ENCODE measurements around the gene HHATL. TPM values are rescaled to one million over a fixed set of nuclear protein-coding genes. Genes with fewer than 3 reads are reported as not detected.

HHATL gene
- polyA plus RNA-seq, 1 experiment: not detected

DNA sequence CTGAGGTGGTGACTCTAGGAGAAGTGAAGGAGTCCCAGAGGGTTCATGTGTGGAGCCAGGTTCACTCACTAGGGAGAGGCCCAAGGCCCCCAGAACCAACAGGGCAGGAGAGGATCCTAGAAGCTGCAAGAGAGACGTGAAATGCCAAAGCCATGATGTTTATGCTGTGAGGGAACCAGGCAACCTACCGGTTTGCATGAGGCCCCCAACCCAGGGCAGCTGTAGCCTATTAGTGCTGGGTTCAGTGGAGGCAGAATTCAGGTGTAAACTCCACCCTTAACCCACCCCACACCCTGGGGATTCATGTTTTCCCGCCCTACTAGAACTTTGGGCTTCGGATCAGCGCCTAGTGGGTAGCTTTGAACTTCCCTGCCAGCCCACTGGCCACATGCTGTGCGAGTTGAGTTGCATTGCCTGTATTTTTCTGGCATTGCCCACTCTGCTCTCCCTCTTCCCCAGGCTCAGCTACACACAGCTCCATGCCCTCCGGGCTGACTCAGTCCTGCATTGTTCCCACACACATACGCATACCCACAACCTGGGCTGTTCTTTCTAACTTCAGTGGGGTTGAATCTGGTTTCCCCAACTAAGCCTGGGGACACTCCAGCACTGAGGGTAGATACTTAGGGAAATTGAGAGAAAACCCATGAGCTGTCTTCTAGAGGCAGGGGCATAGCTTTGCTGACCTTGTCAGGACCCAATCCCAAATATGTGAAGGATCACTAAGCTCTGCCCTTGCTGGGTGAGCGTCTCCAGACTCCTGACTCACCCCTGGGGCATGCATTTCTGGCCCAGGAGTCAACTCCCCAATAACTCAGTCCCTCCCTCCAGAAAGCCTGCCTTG, 51.1 kb downstream of the HHATL start:
- Histone ChIP-seq H3K4me3 (ENCODE audit: low read depth, low read length) (no peak overlapping the region), H3K36me3 (ENCODE audit: control insufficient read depth, insufficient read depth, low read length) (peaks cover 9% of the 10 kb centered on the region), H3K27me3 (ENCODE audit: control insufficient read depth, insufficient read depth, low read length) (no peaks in the 10 kb centered on the region)
- CTCF ChIA-PET: interaction anchor here (0.8 to 2.1 kb wide), 10 partner anchors 9 to 192 kb away, joined by 3 to 7 read pairs (median 3); partner anchors contain the start of gene NKTR
- POLR2A ChIA-PET: no interaction called here
- DNase-seq (ENCODE audit: low read depth): peak; percentile 26
- TF ChIP-seq, protein P1, sequence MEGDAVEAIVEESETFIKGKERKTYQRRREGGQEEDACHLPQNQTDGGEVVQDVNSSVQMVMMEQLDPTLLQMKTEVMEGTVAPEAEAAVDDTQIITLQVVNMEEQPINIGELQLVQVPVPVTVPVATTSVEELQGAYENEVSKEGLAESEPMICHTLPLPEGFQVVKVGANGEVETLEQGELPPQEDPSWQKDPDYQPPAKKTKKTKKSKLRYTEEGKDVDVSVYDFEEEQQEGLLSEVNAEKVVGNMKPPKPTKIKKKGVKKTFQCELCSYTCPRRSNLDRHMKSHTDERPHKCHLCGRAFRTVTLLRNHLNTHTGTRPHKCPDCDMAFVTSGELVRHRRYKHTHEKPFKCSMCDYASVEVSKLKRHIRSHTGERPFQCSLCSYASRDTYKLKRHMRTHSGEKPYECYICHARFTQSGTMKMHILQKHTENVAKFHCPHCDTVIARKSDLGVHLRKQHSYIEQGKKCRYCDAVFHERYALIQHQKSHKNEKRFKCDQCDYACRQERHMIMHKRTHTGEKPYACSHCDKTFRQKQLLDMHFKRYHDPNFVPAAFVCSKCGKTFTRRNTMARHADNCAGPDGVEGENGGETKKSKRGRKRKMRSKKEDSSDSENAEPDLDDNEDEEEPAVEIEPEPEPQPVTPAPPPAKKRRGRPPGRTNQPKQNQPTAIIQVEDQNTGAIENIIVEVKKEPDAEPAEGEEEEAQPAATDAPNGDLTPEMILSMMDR (IDR thresholded peaks at IDR 0.05; ENCODE audit: insufficient read depth, low read depth, low read length): no peak

DNA sequence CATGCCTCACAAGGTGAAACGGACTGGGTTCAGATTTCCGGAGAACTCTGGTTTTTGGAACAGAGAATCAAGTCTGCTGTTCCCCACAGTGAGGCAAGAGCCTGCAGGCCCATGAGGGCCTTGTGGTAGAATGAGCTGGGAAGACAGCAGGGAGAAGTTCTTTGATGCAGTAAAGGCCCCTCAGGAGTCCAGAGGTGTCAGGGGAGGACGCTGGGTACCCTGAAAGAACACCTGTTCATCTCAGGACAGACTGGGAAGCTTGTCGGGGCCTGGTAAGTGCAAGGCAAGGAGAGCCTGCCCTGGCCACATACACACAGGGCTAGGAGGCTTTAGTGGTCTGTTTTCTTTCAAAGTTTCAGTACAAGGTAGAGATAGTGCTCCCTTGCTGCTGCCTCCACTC, 52.8 kb downstream of the HHATL start:
- CTCF ChIA-PET: interaction anchor here (0.6 to 1.0 kb wide), 2 partner anchors 41 to 94 kb away, joined by 3 to 4 read pairs; no protein-coding TSS in a partner anchor
- POLR2A ChIA-PET: no interaction called here
- H3K36me3 ChIP-seq (ENCODE audit: control insufficient read depth, insufficient read depth, low read length): peaks cover 11% of the 10 kb centered on the region
- no peaks in the 10 kb centered on the region for H3K27me3 ChIP-seq (ENCODE audit: control insufficient read depth, insufficient read depth, low read length)
- H3K4me3 ChIP-seq (ENCODE audit: low read depth, low read length): no peak overlapping the region
- TF ChIP-seq, protein P1 (IDR thresholded peaks at IDR 0.05; ENCODE audit: insufficient read depth, low read depth, low read length): no peak
- DNase-seq (ENCODE audit: low read depth): no peak

DNA sequence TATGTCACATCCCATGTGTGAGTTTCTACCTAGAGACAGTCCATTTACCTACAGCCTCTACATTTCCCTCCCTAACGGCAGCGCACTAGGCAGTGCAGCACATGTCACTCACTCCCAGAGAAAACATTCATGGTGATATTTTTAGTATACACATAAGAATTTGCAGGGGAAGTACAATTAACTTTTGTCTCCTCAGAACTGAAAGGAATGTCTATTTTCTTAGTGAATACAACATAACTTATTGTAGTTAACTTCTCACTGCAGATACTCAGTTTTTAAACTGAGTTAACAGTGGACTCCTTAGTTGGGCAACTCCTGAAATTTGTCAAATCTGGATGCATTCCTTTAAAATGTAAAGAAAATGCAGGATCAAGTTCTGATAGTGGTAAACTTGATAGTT, 53.6 kb downstream of the HHATL start:
- no peak for DNase-seq (ENCODE audit: low read depth)
- TF ChIP-seq, protein P1 (IDR thresholded peaks at IDR 0.05; ENCODE audit: insufficient read depth, low read depth, low read length): no peak

DNA sequence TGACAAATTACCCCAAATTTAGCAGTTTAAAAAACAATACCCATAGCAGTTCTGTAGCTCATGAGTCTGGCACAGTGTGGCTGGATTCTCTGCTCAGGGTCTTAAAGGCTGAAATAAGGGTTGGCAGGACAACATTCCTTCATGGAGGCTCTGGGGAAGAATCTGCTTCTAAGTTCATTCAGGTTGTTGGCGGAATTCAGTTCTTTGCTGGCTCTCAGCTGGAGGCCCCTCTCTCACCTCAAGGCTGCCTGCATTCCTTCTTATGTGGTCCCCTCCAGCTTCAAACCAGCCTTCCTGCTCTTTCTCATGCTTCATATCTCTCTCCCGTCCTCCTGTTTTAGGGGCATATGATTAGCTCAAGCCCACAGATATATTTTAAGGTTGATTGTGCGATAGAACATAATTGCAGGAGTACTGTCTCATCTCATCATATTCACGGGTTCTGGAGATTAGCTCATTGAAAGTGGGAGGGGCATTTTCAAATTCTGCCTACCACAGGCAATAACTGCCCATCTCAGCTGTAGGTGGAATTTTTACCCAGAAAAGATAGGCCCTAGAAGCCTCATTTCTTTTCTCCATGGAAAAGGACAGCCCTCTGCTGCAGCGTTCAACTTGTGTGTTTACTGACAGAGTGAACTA, 54.7 kb downstream of the HHATL start:
- no peaks in the 10 kb centered on the region for H3K27me3 ChIP-seq (ENCODE audit: control insufficient read depth, insufficient read depth, low read length)
- TF ChIP-seq, protein P1 (IDR thresholded peaks at IDR 0.05; ENCODE audit: insufficient read depth, low read depth, low read length): no peak
- POLR2A ChIA-PET: no interaction called here
- CTCF ChIA-PET: interaction anchor here (0.8 to 1.9 kb wide), 5 partner anchors 8 to 109 kb away, joined by 3 to 8 read pairs (median 3); no protein-coding TSS in a partner anchor
- H3K4me3 ChIP-seq (ENCODE audit: low read depth, low read length): no peak overlapping the region
- peaks cover 16% of the 10 kb centered on the region for H3K36me3 ChIP-seq (ENCODE audit: control insufficient read depth, insufficient read depth, low read length)
- no peak for DNase-seq (ENCODE audit: low read depth)

More for the DNA sequence above, 53.6 kb downstream of the HHATL start:
- no peaks in the 10 kb centered on the region for H3K27me3 ChIP-seq (ENCODE audit: control insufficient read depth, insufficient read depth, low read length)
- ChIA-PET CTCF (interaction anchor here (0.6 to 1.9 kb wide), 5 partner anchors 9 to 96 kb away, joined by 3 to 8 read pairs (median 3); no protein-coding TSS in a partner anchor), POLR2A (no interaction called here)
- peaks cover 15% of the 10 kb centered on the region for H3K36me3 ChIP-seq (ENCODE audit: control insufficient read depth, insufficient read depth, low read length)
- no peak overlapping the region for H3K4me3 ChIP-seq (ENCODE audit: low read depth, low read length)

Other genes with a start within 250 kb of the HHATL start
- gene VIPR1, start 200.2 kb downstream of the HHATL start, polyA plus RNA-seq (2011; rRNA removed): not detected in 2 replicates
- gene SEC22C, start 120.8 kb downstream of the HHATL start, polyA plus RNA-seq (2011; rRNA removed): 45.9 and 47.8 TPM in 2 replicates
- 19.7 and 25.7 TPM in 2 replicates for gene SS18L2, start 111.9 kb downstream of the HHATL start, polyA plus RNA-seq (2011; rRNA removed)
- gene NKTR, start 102.1 kb downstream of the HHATL start, polyA plus RNA-seq (2011; rRNA removed): 19.0 and 37.6 TPM in 2 replicates
- 19.2 and 30.1 TPM in 2 replicates for gene ZBTB47, start 49.1 kb downstream of the HHATL start, polyA plus RNA-seq (2011; rRNA removed)
- gene KLHL40, start 17.3 kb downstream of the HHATL start, polyA plus RNA-seq (2011; rRNA removed): not detected in 2 replicates
- gene CCDC13, start 70.5 kb upstream of the HHATL start, polyA plus RNA-seq (2011; rRNA removed): 0.16 and 0.18 TPM in 2 replicates
- 51.1 and 144 TPM in 2 replicates for gene HIGD1A, start 101.7 kb upstream of the HHATL start, polyA plus RNA-seq (2011; rRNA removed)
- 0.15 TPM in 1 of 2 replicates, not detected in the other for gene ACKR2, start 106.6 kb upstream of the HHATL start, polyA plus RNA-seq (2011; rRNA removed)
- not detected in 2 replicates for gene CYP8B1, start 173.1 kb upstream of the HHATL start, polyA plus RNA-seq (2011; rRNA removed)
- 1.2 and 2.1 TPM in 2 replicates for gene ZNF662, start 203.3 kb upstream of the HHATL start, polyA plus RNA-seq (2011; rRNA removed)

Data from BJ (cell line).